ENCODE results near the gene DNHD1. TPM values are rescaled to one million over a fixed set of nuclear protein-coding genes. Genes with fewer than 3 reads are reported as not detected.

DNHD1 gene
- polyA plus RNA-seq, 3 donors = 0.24 to 21.0 (median 0.59) TPM

DNA sequence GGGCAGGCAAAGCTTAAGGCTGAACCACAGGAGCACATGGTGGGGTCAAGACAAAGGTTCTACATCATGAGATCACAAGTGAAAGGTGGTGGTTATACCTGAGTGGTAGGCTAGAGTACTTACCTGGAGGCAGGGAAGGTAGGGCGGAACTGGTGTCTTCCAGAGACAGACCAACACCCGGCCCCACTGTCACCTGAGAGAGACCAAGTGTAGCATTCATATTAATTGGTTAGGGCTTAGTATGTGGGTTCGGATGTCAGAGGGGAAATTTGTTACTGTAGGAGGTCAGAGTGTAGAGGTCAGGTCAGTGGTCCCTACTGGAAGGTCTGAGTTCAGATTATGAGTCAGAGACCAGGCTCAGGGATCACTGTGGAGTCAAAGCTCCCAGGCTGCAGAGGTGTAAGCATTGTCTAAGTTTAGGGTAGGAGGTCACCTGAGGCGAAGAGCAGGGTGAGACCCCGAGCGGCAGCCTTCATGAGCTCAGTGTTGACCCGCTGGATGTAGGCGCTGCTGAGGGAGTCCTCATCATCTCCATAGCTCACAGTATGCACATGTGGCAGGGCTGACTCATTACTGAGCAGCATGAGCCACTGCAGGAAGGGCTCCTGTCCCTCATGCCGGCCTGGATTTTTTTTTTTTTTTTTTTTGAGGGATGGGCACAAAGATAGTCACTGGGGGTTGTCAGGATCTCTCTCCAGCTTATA, 119.0 kb downstream of the DNHD1 start:
- Histone ChIP-seq H3K9ac (ENCODE audit: insufficient read depth, low read length, poor library complexity, severe bottlenecking) (no peak overlapping the region), H3K4me2 (replicated peaks; ENCODE audit: extremely low read depth, low read length, poor library complexity, severe bottlenecking) (no peak overlapping the region), H2AFZ (ENCODE audit: insufficient read depth, low read depth, low read length, poor library complexity, severe bottlenecking) (no peak overlapping the region), H3K4me1 (ENCODE audit: control insufficient read depth in 1 of 2, insufficient read depth in 2 of 2, low read length in 2 of 2) (peaks cover 55 to 69% of the 10 kb centered on the region in 2 donors), H3K27ac (ENCODE audit: low read depth in 1 of 2, low read length in 2 of 2) (peak overlapping the region in 1 of 2 donors; percentile 99), H3K9me3 (replicated peaks in 1 of 2; ENCODE audit: control insufficient read depth in 1 of 2, insufficient read depth in 1 of 2, low read length in 2 of 2) (no peaks in the 10 kb centered on the region), H3K36me3 (replicated peaks in 1 of 2; ENCODE audit: control insufficient read depth in 1 of 2, insufficient read depth in 2 of 2, low read length in 2 of 2) (peaks cover 36 to 45% of the 10 kb centered on the region in 2 donors), H3K79me2 (ENCODE audit: insufficient read depth, low read length) (peaks cover 51% of the 10 kb centered on the region), H3K4me3 (replicated peaks in 1 of 3; ENCODE audit: low read depth in 2 of 3, low read length in 3 of 3) (no peak overlapping the region), H3K27me3 (ENCODE audit: control insufficient read depth in 2 of 2, insufficient read depth in 2 of 2, low read length in 2 of 2) (no peaks in the 10 kb centered on the region), H4K20me1 (ENCODE audit: insufficient read depth, low read length) (peaks cover 19% of the 10 kb centered on the region)
- DNase-seq = peak in 1 of 3 donors; percentile 38
- TF ChIP-seq, protein P1, sequence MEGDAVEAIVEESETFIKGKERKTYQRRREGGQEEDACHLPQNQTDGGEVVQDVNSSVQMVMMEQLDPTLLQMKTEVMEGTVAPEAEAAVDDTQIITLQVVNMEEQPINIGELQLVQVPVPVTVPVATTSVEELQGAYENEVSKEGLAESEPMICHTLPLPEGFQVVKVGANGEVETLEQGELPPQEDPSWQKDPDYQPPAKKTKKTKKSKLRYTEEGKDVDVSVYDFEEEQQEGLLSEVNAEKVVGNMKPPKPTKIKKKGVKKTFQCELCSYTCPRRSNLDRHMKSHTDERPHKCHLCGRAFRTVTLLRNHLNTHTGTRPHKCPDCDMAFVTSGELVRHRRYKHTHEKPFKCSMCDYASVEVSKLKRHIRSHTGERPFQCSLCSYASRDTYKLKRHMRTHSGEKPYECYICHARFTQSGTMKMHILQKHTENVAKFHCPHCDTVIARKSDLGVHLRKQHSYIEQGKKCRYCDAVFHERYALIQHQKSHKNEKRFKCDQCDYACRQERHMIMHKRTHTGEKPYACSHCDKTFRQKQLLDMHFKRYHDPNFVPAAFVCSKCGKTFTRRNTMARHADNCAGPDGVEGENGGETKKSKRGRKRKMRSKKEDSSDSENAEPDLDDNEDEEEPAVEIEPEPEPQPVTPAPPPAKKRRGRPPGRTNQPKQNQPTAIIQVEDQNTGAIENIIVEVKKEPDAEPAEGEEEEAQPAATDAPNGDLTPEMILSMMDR (IDR thresholded peaks at IDR 0.05) = no peak
- intact Hi-C loops (cut with micrococcal nuclease) = loop anchor here in 1 of 2 donors (10.0 kb wide), 1 partner anchor 381 kb away; the partner anchor contains the start of genes CNGA4 and FHIP1B
- Mint-ChIP-seq H3K27ac (peak overlapping the region in 4 of 7 donors; percentile 42 to 64 (median 48)), H3K4me3 (no peak overlapping the region), H3K9me3 (no peaks in the 10 kb centered on the region), H3K4me1 (peaks cover 23% of the 10 kb centered on the region), H3K27me3 (ENCODE audit: low read depth in 3 of 3) (no peaks in the 10 kb centered on the region), H3K36me3 (peaks cover 3 to 4% of the 10 kb centered on the region in 2 donors)
- 98% methylated on average over 8 of the region's 9 CpGs for WGBS (ENCODE audit: insufficient coverage)

DNA sequence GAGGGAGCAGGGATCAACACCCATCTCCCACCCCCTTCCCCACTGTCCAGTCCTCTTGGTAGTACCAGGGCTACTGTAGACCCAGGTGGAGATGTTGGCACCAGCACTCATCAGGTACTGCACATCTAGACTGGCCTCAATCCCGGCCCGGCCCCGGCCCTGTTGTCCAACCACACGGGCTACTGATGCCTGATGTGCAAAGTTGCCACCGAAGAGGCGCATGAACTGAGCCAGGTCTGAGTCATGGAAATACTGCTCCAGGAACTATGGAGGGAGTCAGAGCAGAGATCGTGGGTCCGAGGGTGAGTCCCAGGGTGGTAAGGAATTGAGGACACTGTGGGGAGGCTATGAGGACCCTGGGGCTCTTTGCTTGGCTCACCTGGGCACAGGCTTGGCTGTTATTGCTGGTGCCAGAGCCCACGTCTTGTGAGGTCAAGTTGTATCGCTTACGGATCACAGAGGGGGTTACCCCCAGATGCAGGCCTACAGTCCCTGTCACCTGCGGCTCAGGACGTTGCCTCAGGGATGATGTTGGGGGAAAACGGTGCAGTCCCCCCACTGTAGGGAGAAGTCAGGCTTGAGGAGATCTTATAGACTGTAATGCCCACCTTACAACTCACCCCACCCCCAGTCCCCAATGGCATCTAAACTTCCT, 119.6 kb downstream of the DNHD1 start:
- peaks cover 19% of the 10 kb centered on the region for H4K20me1 ChIP-seq (ENCODE audit: insufficient read depth, low read length)
- peak overlapping the region; percentile 96 to 99 for H3K27ac ChIP-seq (ENCODE audit: low read depth in 1 of 2, low read length in 2 of 2)
- no peaks in the 10 kb centered on the region for H3K9me3 ChIP-seq (replicated peaks in 1 of 2; ENCODE audit: control insufficient read depth in 1 of 2, insufficient read depth in 1 of 2, low read length in 2 of 2)
- H3K79me2 ChIP-seq (ENCODE audit: insufficient read depth, low read length) = peaks cover 45% of the 10 kb centered on the region
- TF ChIP-seq, protein P1 (IDR thresholded peaks at IDR 0.05) = no peak
- H3K4me1 ChIP-seq (ENCODE audit: control insufficient read depth in 1 of 2, insufficient read depth in 2 of 2, low read length in 2 of 2) = peaks cover 52 to 66% of the 10 kb centered on the region in 2 donors
- H3K36me3 ChIP-seq (replicated peaks in 1 of 2; ENCODE audit: control insufficient read depth in 1 of 2, insufficient read depth in 2 of 2, low read length in 2 of 2) = peaks cover 35 to 42% of the 10 kb centered on the region in 2 donors
- intact Hi-C loops (cut with micrococcal nuclease) = loop anchor here in 1 of 2 donors (10.0 kb wide), 1 partner anchor 382 kb away; the partner anchor contains the start of genes CNGA4 and FHIP1B
- H3K4me2 ChIP-seq (replicated peaks; ENCODE audit: extremely low read depth, low read length, poor library complexity, severe bottlenecking) = peak overlapping the region; percentile 93
- H3K36me3 Mint-ChIP-seq = no peaks in the 10 kb centered on the region
- H3K27ac Mint-ChIP-seq = peak overlapping the region in 1 of 7 donors; percentile 51
- 95% methylated on average over 10 of the region's 14 CpGs for WGBS (ENCODE audit: insufficient coverage)
- no peak overlapping the region for H3K9ac ChIP-seq (ENCODE audit: insufficient read depth, low read length, poor library complexity, severe bottlenecking)
- no peaks in the 10 kb centered on the region for H3K27me3 ChIP-seq (ENCODE audit: control insufficient read depth in 2 of 2, insufficient read depth in 2 of 2, low read length in 2 of 2)
- H3K9me3 Mint-ChIP-seq = no peaks in the 10 kb centered on the region
- H3K4me3 ChIP-seq (replicated peaks in 1 of 3; ENCODE audit: low read depth in 2 of 3, low read length in 3 of 3) = peak overlapping the region in 1 of 3 experiments; percentile 95
- no peaks in the 10 kb centered on the region for H3K27me3 Mint-ChIP-seq (ENCODE audit: low read depth in 3 of 3)
- no peak for DNase-seq
- no peak overlapping the region for H2AFZ ChIP-seq (ENCODE audit: insufficient read depth, low read depth, low read length, poor library complexity, severe bottlenecking)
- peak overlapping the region in 1 of 2 donors; percentile 43 for H3K4me3 Mint-ChIP-seq
- peaks cover 18% of the 10 kb centered on the region for H3K4me1 Mint-ChIP-seq
